ENCODE data around the gene STARD5.
A peak's percentile ranks its signal among the peaks of the same experiment; 100 is the strongest.

STARD5 gene

GRCh38 chr15:81311752-81312464 is 12.0 kb downstream of the STARD5 start:
- no peak for DNase-seq (ENCODE audit: low read depth in 3 of 3)

- DNase-seq (ENCODE audit: low read depth in 3 of 3): no peak
Measured at GRCh38 chr15:81310480-81310879, 13.5 kb downstream of the STARD5 start.

- no peak for DNase-seq (ENCODE audit: low read depth in 3 of 3)
Measured at GRCh38 chr15:81309647-81310450, 14.1 kb downstream of the STARD5 start.

- no peak for DNase-seq (ENCODE audit: low read depth in 3 of 3)
Measured at GRCh38 chr15:81308260-81308659, 15.7 kb downstream of the STARD5 start.

- DNase-seq (ENCODE audit: low read depth in 3 of 3): no peak
Measured at GRCh38 chr15:81304226-81304625, 19.7 kb downstream of the STARD5 start.

- no peak for DNase-seq (ENCODE audit: low read depth in 3 of 3)
Measured at GRCh38 chr15:81303244-81304225, 20.4 kb downstream of the STARD5 start.

- no peak for DNase-seq (ENCODE audit: low read depth in 3 of 3)
Measured at GRCh38 chr15:81302701-81303109, 21.2 kb downstream of the STARD5 start.

GRCh38 chr15:81301815-81302399 is 22.0 kb downstream of the STARD5 start:
- peak in 1 of 3 experiments; percentile 55 for DNase-seq (ENCODE audit: low read depth in 3 of 3)

GRCh38 chr15:81301385-81301784 is 22.6 kb downstream of the STARD5 start:
- DNase-seq (ENCODE audit: low read depth in 3 of 3): no peak

GRCh38 chr15:81299630-81300273 is 24.2 kb downstream of the STARD5 start:
- no peak for DNase-seq (ENCODE audit: low read depth in 3 of 3)

GRCh38 chr15:81299156-81299555 is 24.8 kb downstream of the STARD5 start:
- DNase-seq (ENCODE audit: low read depth in 3 of 3): no peak

GRCh38 chr15:81298611-81299010 is 25.3 kb downstream of the STARD5 start:
- DNase-seq (ENCODE audit: low read depth in 3 of 3): no peak

- DNase-seq (ENCODE audit: low read depth in 3 of 3): no peak
Measured at GRCh38 chr15:81297603-81298575, 26.1 kb downstream of the STARD5 start.

GRCh38 chr15:81297147-81297572 is 26.8 kb downstream of the STARD5 start:
- no peak for DNase-seq (ENCODE audit: low read depth in 3 of 3)

- DNase-seq (ENCODE audit: low read depth in 3 of 3): peak; percentile 42 to 62 (median 59)
Measured at GRCh38 chr15:81296673-81297072, 27.3 kb downstream of the STARD5 start.

- DNase-seq (ENCODE audit: low read depth in 3 of 3): no peak
Measured at GRCh38 chr15:81296186-81296585, 27.8 kb downstream of the STARD5 start.

GRCh38 chr15:81295486-81296121 is 28.3 kb downstream of the STARD5 start:
- no peak for DNase-seq (ENCODE audit: low read depth in 3 of 3)

GRCh38 chr15:81294516-81294880 is 29.4 kb downstream of the STARD5 start:
- DNase-seq (ENCODE audit: low read depth in 3 of 3): no peak
